ENCODE data around the gene TMTC1.

The TMTC1 gene

GRCh38 chr12:29578070-29578469, 205.7 kb downstream of the TMTC1 start:
- no peaks in the 10 kb centered on the region for H3K9me3 ChIP-seq (ENCODE audit: control insufficient read depth, low read depth, low read length)
- H3K36me3 ChIP-seq (ENCODE audit: control insufficient read depth, low read depth, low read length): no peaks in the 10 kb centered on the region
- no peak overlapping the region for H3K27ac ChIP-seq (ENCODE audit: low read length)
- H3K27me3 ChIP-seq (ENCODE audit: control insufficient read depth, insufficient read depth, low read length): no peaks in the 10 kb centered on the region
- no peaks in the 10 kb centered on the region for H3K4me1 ChIP-seq (ENCODE audit: control insufficient read depth, low read depth, low read length)
- H3K4me3 ChIP-seq (ENCODE audit: low read length): no peak overlapping the region
- H3K9ac ChIP-seq (ENCODE audit: low read length): no peak overlapping the region

- peaks cover 3% of the 10 kb centered on the region for H3K36me3 ChIP-seq (ENCODE audit: control insufficient read depth, low read depth, low read length)
- H3K4me1 ChIP-seq (ENCODE audit: control insufficient read depth, low read depth, low read length): no peaks in the 10 kb centered on the region
- H3K27ac ChIP-seq (ENCODE audit: low read length): no peak overlapping the region
- H3K9me3 ChIP-seq (ENCODE audit: control insufficient read depth, low read depth, low read length): no peaks in the 10 kb centered on the region
- no peak overlapping the region for H3K4me3 ChIP-seq (ENCODE audit: low read length)
- H3K9ac ChIP-seq (ENCODE audit: low read length): no peak overlapping the region
- H3K27me3 ChIP-seq (ENCODE audit: control insufficient read depth, insufficient read depth, low read length): no peaks in the 10 kb centered on the region
Measured at GRCh38 chr12:29574500-29574899, 209.2 kb downstream of the TMTC1 start.

GRCh38 chr12:29572938-29573337, 210.8 kb downstream of the TMTC1 start:
- H3K9ac ChIP-seq (ENCODE audit: low read length): no peak overlapping the region
- H3K4me3 ChIP-seq (ENCODE audit: low read length): no peak overlapping the region
- H3K4me1 ChIP-seq (ENCODE audit: control insufficient read depth, low read depth, low read length): no peaks in the 10 kb centered on the region
- no peaks in the 10 kb centered on the region for H3K9me3 ChIP-seq (ENCODE audit: control insufficient read depth, low read depth, low read length)
- no peak overlapping the region for H3K27ac ChIP-seq (ENCODE audit: low read length)
- peaks cover 3% of the 10 kb centered on the region for H3K36me3 ChIP-seq (ENCODE audit: control insufficient read depth, low read depth, low read length)
- H3K27me3 ChIP-seq (ENCODE audit: control insufficient read depth, insufficient read depth, low read length): no peaks in the 10 kb centered on the region

- Histone ChIP-seq H3K36me3 (ENCODE audit: control insufficient read depth, low read depth, low read length) (peaks cover 3% of the 10 kb centered on the region), H3K4me3 (ENCODE audit: low read length) (no peak overlapping the region), H3K27me3 (ENCODE audit: control insufficient read depth, insufficient read depth, low read length) (no peaks in the 10 kb centered on the region), H3K4me1 (ENCODE audit: control insufficient read depth, low read depth, low read length) (no peaks in the 10 kb centered on the region), H3K9ac (ENCODE audit: low read length) (no peak overlapping the region), H3K27ac (ENCODE audit: low read length) (no peak overlapping the region), H3K9me3 (ENCODE audit: control insufficient read depth, low read depth, low read length) (no peaks in the 10 kb centered on the region)
Measured at GRCh38 chr12:29572464-29572863, 211.3 kb downstream of the TMTC1 start.

GRCh38 chr12:29569132-29569757, 214.5 kb downstream of the TMTC1 start:
- no peaks in the 10 kb centered on the region for H3K27me3 ChIP-seq (ENCODE audit: control insufficient read depth, insufficient read depth, low read length)
- no peak overlapping the region for H3K4me3 ChIP-seq (ENCODE audit: low read length)
- no peak overlapping the region for H3K27ac ChIP-seq (ENCODE audit: low read length)
- no peaks in the 10 kb centered on the region for H3K4me1 ChIP-seq (ENCODE audit: control insufficient read depth, low read depth, low read length)
- peaks cover 3% of the 10 kb centered on the region for H3K36me3 ChIP-seq (ENCODE audit: control insufficient read depth, low read depth, low read length)
- no peak overlapping the region for H3K9ac ChIP-seq (ENCODE audit: low read length)
- H3K9me3 ChIP-seq (ENCODE audit: control insufficient read depth, low read depth, low read length): no peaks in the 10 kb centered on the region

GRCh38 chr12:29566441-29566840, 217.3 kb downstream of the TMTC1 start:
- no peaks in the 10 kb centered on the region for H3K9me3 ChIP-seq (ENCODE audit: control insufficient read depth, low read depth, low read length)
- no peak overlapping the region for H3K9ac ChIP-seq (ENCODE audit: low read length)
- no peaks in the 10 kb centered on the region for H3K27me3 ChIP-seq (ENCODE audit: control insufficient read depth, insufficient read depth, low read length)
- H3K27ac ChIP-seq (ENCODE audit: low read length): no peak overlapping the region
- no peaks in the 10 kb centered on the region for H3K36me3 ChIP-seq (ENCODE audit: control insufficient read depth, low read depth, low read length)
- no peak overlapping the region for H3K4me3 ChIP-seq (ENCODE audit: low read length)
- peaks cover 3% of the 10 kb centered on the region for H3K4me1 ChIP-seq (ENCODE audit: control insufficient read depth, low read depth, low read length)

GRCh38 chr12:29565727-29566126, 218.0 kb downstream of the TMTC1 start:
- Histone ChIP-seq H3K9ac (ENCODE audit: low read length) (no peak overlapping the region), H3K4me3 (ENCODE audit: low read length) (no peak overlapping the region), H3K27ac (ENCODE audit: low read length) (no peak overlapping the region), H3K27me3 (ENCODE audit: control insufficient read depth, insufficient read depth, low read length) (no peaks in the 10 kb centered on the region), H3K36me3 (ENCODE audit: control insufficient read depth, low read depth, low read length) (no peaks in the 10 kb centered on the region), H3K4me1 (ENCODE audit: control insufficient read depth, low read depth, low read length) (peaks cover 3% of the 10 kb centered on the region), H3K9me3 (ENCODE audit: control insufficient read depth, low read depth, low read length) (no peaks in the 10 kb centered on the region)

GRCh38 chr12:29564925-29565324, 218.8 kb downstream of the TMTC1 start:
- H3K36me3 ChIP-seq (ENCODE audit: control insufficient read depth, low read depth, low read length): no peaks in the 10 kb centered on the region
- no peaks in the 10 kb centered on the region for H3K27me3 ChIP-seq (ENCODE audit: control insufficient read depth, insufficient read depth, low read length)
- H3K9me3 ChIP-seq (ENCODE audit: control insufficient read depth, low read depth, low read length): no peaks in the 10 kb centered on the region
- no peak overlapping the region for H3K9ac ChIP-seq (ENCODE audit: low read length)
- H3K4me1 ChIP-seq (ENCODE audit: control insufficient read depth, low read depth, low read length): peaks cover 5% of the 10 kb centered on the region
- H3K4me3 ChIP-seq (ENCODE audit: low read length): no peak overlapping the region
- H3K27ac ChIP-seq (ENCODE audit: low read length): no peak overlapping the region

- no peak overlapping the region for H3K27ac ChIP-seq (ENCODE audit: low read length)
- no peak overlapping the region for H3K9ac ChIP-seq (ENCODE audit: low read length)
- peaks cover 10% of the 10 kb centered on the region for H3K4me1 ChIP-seq (ENCODE audit: control insufficient read depth, low read depth, low read length)
- no peaks in the 10 kb centered on the region for H3K36me3 ChIP-seq (ENCODE audit: control insufficient read depth, low read depth, low read length)
- no peak overlapping the region for H3K4me3 ChIP-seq (ENCODE audit: low read length)
- H3K9me3 ChIP-seq (ENCODE audit: control insufficient read depth, low read depth, low read length): no peaks in the 10 kb centered on the region
- no peaks in the 10 kb centered on the region for H3K27me3 ChIP-seq (ENCODE audit: control insufficient read depth, insufficient read depth, low read length)
Measured at GRCh38 chr12:29563636-29564035, 220.1 kb downstream of the TMTC1 start.

- Histone ChIP-seq H3K27ac (ENCODE audit: low read length) (no peak overlapping the region), H3K9ac (ENCODE audit: low read length) (no peak overlapping the region), H3K27me3 (ENCODE audit: control insufficient read depth, insufficient read depth, low read length) (no peaks in the 10 kb centered on the region), H3K36me3 (ENCODE audit: control insufficient read depth, low read depth, low read length) (no peaks in the 10 kb centered on the region), H3K4me1 (ENCODE audit: control insufficient read depth, low read depth, low read length) (peaks cover 10% of the 10 kb centered on the region), H3K9me3 (ENCODE audit: control insufficient read depth, low read depth, low read length) (no peaks in the 10 kb centered on the region), H3K4me3 (ENCODE audit: low read length) (no peak overlapping the region)
Measured at GRCh38 chr12:29563071-29563470, 220.7 kb downstream of the TMTC1 start.

- Histone ChIP-seq H3K4me1 (ENCODE audit: control insufficient read depth, low read depth, low read length) (peaks cover 10% of the 10 kb centered on the region), H3K9me3 (ENCODE audit: control insufficient read depth, low read depth, low read length) (no peaks in the 10 kb centered on the region), H3K27ac (ENCODE audit: low read length) (no peak overlapping the region), H3K9ac (ENCODE audit: low read length) (no peak overlapping the region), H3K27me3 (ENCODE audit: control insufficient read depth, insufficient read depth, low read length) (no peaks in the 10 kb centered on the region), H3K36me3 (ENCODE audit: control insufficient read depth, low read depth, low read length) (no peaks in the 10 kb centered on the region), H3K4me3 (ENCODE audit: low read length) (no peak overlapping the region)
Measured at GRCh38 chr12:29562110-29562804, 221.5 kb downstream of the TMTC1 start.

GRCh38 chr12:29561664-29562071, 222.1 kb downstream of the TMTC1 start:
- no peak overlapping the region for H3K27ac ChIP-seq (ENCODE audit: low read length)
- H3K9ac ChIP-seq (ENCODE audit: low read length): no peak overlapping the region
- H3K9me3 ChIP-seq (ENCODE audit: control insufficient read depth, low read depth, low read length): no peaks in the 10 kb centered on the region
- H3K27me3 ChIP-seq (ENCODE audit: control insufficient read depth, insufficient read depth, low read length): no peaks in the 10 kb centered on the region
- no peaks in the 10 kb centered on the region for H3K36me3 ChIP-seq (ENCODE audit: control insufficient read depth, low read depth, low read length)
- no peak overlapping the region for H3K4me3 ChIP-seq (ENCODE audit: low read length)
- H3K4me1 ChIP-seq (ENCODE audit: control insufficient read depth, low read depth, low read length): peaks cover 10% of the 10 kb centered on the region

Data from iPS-18a (cell line).